ENCODE data around the gene SH3RF1. TPM values are rescaled to one million over a fixed set of nuclear protein-coding genes. Genes with fewer than 3 reads are reported as not detected.

Gene SH3RF1
- total and polyA plus RNA-seq, 2 of the 8 experiments (the other 6 are each of a cell fraction or from before 2014, with no cell fraction given): 6.9 to 15.1 TPM

GRCh38 chr4:169313732-169314131 lies 43.0 kb upstream of the SH3RF1 start (continued):
- no peak for TF ChIP-seq CHD7 (IDR thresholded peaks at IDR 0.05; ENCODE audit: insufficient replicate concordance, low read length)
- TF ChIP-seq SIX5 (IDR thresholded peaks at IDR 0.05; ENCODE audit: low read depth, low read length): no peak
- TF ChIP-seq TAF1 (IDR thresholded peaks at IDR 0.05; ENCODE audit: low read depth, low read length): no peak
